GM11168 (cell line): ENCODE results near the gene CNPY4.

Experiments used
- in situ Hi-C: fragments of 300-500 bp; cut with MboI; formaldehyde crosslinking; loops from one replicate; pipeline ENCODE4 v1.12.0; 2022; ENCODE audit warnings: low sequenced_read_pairs; ENCODE audit not compliant: unreplicated experiment

Gene CNPY4

DNA sequence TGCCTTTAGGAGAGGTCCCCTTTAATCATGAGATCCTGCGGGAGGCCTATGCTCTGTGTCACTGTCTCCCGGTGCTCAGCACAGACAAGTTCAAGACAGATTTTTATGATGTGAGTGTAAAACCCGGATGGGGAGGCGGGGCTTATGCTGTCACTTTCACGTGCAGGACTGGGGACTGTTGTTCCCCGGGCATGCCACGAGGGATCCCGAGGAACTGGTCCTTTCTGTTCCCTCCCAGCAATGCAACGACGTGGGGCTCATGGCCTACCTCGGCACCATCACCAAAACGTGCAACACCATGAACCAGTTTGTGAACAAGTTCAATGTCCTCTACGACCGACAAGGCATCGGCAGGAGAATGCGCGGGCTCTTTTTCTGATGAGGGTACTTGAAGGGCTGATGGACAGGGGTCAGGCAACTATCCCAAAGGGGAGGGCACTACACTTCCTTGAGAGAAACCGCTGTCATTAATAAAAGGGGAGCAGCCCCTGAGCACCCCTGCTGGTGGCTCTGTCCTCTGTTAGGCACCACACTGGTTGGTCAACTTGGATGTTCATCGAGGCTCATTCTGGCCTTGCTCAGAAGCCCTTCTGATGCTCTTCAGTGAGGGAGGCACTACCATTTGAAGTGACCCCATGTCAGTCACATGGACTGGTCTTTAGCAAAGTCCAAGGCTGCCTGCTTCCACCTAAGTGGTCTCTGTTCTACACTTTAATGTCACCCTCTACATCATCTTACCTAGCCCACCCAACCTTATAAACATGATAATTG lies 27.8 kb upstream of the CNPY4 start:
- in situ Hi-C loops: no loop called here

DNA sequence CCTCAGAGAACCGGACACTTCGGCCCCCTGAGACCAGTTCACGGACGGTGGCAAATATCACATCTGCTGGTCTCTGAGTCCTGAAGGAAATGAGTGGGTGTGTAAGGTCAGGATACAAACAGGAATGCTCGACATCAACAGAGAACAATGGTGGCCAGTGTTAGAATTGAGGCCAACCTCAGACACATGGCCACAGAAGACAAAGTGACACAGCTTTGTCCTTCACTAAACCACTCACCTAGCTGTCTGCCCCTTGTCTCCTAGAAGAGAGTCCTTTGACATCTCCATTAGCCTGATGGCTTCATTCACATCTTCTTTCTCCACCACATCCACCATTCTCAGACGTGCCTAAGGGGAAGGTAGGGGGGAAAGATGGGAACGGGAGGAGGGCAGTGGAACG lies 26.4 kb upstream of the CNPY4 start:
- in situ Hi-C loops: no loop called here

DNA sequence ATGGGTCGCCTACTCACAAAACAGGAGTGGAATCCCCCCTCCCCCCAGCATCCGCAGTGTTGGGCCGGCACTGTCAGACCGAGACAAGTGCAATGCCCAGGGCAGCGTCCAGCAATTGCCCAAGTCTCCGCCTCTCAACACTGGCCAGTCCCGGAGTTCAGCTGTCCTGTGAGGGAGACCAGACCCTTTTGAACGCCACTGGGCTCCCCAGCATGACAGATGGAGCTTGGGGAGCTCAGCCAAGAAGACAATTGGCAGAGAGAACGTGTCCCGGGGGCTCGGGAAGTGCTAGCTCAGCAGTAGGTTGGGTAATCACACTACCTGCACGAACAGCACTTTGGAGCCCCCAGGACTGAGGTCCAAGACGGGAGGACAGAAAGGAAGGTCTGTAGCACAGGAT lies 25.9 kb upstream of the CNPY4 start:
- in situ Hi-C loops: no loop called here

DNA sequence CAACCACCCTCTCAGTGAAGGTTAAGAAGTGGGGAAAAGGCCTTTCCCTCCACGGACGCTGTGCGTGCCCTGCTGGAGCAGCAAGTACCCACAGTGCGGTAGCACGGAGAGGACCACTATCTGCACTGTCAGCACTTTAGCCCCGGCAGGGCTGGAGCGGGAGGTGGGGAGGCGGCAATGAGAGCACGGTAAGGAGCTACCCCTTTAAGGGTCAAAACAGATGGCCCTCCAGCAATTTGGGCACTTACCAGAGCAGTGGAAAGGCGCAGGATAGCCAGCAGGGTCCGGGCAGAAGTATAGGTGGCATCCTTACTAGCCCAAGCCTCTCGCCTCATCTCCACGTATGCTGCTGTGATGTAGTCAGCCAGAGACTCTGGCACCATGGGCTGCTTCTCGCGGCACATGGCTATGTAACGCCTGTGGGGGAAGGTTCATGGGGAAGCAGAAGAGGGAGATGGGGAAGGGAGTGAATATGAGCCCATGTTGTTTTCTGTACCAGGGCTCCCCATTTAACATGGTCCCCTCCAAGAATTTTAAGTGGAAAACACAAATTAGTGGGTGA lies 25.4 kb upstream of the CNPY4 start:
- in situ Hi-C loops: no loop called here

DNA sequence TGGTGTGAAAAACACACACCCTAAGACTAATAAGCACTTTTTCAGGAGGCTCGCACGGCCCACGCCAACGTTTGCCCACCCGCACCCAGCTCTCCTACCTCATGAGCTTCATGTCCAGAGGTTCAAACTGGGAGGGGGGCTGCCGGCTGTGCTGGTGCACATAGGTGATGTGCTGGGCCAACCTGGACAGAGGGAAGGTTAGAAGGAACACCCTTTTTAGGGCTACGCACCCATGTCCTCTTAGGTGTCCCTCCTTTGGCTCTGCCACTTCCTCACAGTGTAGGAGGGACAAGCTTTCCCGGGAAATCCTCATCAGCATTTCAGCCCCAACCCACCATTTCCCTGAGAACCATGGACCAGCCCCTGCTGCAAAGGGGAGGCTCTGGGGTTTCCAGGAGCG lies 24.1 kb upstream of the CNPY4 start:
- in situ Hi-C loops: no loop called here

DNA sequence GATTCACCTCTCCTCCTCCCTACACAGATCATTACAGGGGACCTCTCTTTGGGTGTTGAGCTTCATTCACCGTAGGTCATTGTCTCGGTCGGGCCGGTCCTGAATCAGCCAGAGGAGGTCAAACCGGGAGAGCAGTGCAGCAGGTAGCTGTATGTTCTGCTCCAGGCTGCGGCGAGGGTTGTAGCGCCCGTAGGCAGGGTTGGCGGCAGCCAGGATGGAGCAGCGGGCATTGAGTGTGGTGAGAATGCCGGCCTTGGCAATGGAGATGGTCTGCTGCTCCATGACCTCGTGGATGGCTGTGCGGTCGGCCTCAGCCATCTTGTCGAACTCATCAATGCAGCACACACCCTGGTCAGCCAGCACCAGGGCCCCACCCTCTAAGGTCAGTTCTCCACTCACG lies 23.7 kb upstream of the CNPY4 start:
- in situ Hi-C loops: no loop called here

DNA sequence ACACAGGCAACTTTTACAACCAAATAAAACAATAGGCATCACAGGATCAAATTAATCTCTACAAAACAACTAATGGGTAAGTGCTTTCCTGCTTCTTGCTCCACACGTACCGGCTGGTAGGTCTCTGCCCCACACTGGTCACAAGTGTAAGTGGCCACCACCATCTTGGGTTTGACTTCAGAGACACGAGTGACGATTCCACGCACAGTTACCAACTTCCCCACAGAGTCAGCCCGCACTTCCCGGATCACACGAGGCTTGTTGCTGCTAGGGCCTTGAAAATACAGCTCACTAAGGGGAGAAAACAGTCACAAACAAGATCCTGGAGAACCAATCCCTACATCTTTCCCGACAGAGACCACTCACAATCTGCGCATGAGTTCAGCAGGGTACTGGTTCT lies 20.5 kb upstream of the CNPY4 start:
- in situ Hi-C loops: no loop called here

DNA sequence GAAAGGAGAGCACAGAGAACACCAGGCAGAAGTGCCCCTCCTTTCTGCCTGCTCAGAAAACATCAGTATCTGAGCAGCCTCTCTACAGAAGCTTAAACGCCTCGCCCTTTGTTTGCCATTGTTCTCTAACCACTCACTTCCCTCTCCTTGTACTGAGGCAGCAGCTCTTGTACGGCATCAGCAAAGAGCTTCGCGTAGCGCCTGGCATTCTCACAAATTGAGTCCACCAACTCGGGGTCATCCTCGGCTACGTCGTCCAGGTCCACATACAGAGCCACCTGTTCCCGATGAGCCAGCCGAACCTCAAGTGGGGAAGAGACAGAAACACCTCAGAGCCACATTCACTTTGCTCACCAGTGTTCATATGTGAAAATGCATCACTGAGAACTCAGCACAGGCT lies 20.0 kb upstream of the CNPY4 start:
- in situ Hi-C loops: no loop called here

DNA sequence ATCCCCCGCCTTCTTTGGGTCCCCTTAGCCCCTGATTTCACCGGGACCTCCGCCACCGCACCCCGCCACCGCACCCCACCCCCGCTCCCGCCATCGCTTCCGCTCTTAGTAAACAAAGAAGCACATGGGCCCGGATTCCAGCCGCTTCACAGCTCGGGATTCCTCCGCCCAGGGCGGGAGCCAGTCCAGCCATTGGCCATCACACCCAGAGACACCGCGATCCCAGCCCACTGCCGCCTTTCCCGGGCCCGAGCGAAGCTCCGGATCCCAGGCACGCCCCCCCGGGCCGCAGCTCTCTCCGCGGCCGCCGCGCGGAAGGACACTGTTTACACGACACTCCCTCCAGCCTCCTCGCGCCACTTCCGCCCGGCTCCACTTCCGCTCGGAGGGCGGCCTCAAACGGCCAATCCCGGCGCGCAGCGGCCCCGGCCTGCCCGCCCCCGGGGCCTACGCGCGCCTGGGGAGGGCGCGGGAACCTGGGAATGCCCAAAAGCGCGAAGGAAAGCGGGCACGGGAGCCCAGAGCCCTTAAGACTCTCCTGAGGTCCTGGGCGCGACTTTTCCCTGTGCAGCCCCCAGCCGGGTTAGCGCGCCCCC lies 18.9 kb upstream of the CNPY4 start:
- in situ Hi-C loops: no loop called here

DNA sequence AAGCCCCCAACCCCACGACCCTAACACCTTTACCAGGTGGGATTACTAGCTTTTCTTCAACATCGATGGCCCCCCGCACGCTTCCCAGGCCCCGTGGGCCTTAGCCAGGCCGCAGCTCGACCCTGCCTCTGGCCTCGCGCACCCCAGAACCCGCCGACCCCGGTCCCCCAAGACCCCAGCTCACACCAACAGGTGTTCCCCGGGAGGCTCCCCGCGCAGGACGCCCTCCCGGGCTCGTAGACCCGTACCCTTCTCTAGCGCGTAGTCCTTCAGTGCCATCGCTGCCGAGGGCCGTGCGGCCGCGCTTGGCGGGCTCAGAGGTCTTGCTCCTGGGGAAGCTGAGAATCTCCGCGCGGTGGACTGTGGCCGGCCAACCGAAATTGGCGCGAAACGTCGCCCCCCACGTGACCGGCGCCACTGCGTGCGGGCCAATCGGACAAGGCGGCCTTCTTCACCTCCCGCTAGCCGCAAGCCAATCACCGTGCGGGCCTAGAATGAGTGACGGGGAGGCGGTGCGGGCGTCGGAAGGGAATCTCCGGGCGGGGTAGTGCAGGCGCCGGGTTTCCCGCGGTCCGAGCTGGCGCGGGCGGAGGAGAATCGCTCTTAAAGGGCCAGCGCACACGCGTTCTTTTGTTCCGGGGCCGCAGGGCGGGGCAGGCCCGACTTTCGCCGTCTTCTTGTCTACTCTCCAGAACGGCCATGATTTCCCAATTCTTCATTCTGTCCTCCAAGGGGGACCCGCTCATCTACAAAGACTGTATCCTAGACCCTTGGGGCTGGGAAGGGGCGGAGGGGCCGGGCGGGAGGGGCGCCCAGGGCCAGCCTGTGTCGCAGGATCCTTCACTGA lies 18.2 kb upstream of the CNPY4 start, which contains the start of the genes AP4M1 and MCM7:
Gene AP4M1, plus strand, starts transcription at position 628 of the 847 bp plus-strand sequence. Its CDS starts 72 bp downstream, at position 700.
Gene MCM7, minus strand, starts transcription at position 382 of the 847 bp plus-strand sequence. Its CDS starts 103 bp downstream, at position 279.
- in situ Hi-C loops: no loop called here

DNA sequence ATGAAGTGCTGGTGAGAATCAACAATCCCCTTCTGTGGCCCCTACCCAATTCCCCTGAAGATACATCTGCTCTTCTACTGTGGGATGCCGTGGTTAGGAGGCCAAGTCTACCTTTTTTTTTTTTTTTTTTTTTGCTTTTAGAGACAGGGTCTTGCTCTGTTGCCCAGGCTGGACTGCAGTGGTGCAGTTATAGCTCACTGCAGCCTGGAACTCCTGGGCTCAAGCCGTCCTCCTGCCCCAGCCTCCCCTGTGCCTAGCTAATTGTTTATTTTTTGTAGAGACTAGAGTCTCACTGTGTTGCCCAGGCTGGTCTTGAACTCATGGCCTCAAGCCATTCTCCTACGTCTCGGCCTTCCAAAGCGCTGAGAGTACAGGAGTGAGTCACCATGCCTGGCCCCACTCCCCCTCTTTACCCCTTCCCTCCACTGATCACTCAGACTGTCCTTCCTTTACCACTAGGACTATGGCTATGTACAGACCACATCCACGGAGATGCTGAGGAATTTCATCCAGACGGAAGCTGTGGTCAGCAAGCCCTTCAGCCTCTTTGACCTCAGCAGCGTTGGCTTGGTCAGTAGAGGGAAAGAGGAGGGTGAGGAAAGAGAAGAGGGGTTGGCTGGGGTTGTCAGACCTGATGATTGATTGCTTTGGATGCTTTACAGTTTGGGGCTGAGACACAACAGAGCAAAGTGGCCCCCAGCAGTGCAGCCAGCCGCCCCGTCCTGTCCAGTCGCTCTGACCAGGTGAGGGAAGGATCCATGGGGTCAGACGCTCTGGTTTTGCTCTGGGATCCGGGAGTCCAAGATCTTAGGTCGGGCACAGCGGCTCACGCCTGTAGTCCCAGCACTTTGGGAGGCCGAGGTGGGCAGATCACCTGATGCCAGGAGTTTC lies 16.2 kb upstream of the CNPY4 start:
- in situ Hi-C loops: no loop called here

DNA sequence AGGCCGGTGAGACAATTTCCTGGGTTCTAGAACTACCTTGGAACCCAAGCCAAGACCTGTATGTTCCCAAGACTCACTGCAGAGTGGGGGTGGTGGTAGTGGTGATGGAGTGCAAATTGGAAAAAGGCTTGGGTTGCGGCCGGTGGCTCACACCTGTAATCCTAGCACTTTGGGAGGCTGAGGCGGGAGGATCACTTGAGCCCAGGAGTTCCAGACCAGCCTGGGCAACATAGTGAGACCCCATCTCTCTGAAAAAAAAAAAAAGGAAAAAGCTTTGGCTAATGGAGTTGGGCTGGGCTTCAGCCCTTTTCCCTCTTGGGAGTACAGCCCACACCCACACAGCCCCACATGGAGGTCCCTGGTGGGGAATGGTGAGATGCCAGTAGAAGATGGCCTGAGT lies 13.9 kb upstream of the CNPY4 start:
- in situ Hi-C loops: no loop called here

DNA sequence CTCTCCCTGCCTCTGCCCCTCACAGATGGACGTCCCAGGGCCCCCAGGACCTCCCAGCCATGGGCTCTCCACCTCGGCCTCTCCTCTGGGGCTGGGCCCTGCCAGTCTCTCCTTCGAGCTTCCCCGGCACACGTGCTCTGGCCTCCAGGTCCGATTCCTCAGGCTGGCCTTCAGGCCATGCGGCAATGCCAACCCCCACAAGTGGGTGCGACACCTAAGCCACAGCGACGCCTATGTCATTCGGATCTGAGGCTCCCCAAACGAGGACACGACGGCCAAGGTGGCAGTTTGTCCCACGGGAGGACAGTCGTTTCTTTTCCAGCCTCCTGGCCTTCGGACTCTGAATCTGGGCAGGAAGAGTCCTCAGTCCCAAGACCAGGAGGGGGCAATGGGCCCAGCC lies 12.8 kb upstream of the CNPY4 start:
- in situ Hi-C loops: no loop called here

DNA sequence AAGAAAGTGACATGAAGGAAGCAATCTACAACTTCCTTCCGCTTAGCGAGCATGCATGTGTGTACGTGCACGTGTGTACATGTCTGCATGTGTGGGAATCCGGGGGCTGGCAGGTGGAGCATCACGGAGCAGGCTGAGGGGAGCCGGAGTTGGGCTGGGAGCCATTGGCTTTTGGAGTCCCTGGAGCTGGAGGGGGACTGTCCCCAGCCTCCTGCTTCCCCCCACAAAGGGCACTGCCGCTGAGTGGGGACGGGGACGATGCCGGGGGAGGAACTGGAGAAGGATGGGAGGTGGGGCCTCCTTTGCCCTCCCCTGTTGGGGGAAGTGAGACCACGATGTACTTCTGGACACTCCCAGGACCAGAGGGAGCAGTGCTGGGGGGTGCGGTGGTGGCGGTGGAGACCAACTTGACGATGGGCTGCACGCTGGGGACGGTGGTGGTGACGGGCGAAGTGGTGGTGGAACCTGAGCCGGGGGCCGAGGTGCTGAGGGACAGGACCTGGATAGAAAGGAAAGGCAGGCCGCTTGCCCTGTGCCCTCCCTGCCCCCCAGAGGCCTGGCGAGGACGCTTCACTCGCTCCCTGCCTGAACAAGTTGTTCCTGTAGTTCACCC lies 12.2 kb upstream of the CNPY4 start:
- in situ Hi-C loops: no loop called here

DNA sequence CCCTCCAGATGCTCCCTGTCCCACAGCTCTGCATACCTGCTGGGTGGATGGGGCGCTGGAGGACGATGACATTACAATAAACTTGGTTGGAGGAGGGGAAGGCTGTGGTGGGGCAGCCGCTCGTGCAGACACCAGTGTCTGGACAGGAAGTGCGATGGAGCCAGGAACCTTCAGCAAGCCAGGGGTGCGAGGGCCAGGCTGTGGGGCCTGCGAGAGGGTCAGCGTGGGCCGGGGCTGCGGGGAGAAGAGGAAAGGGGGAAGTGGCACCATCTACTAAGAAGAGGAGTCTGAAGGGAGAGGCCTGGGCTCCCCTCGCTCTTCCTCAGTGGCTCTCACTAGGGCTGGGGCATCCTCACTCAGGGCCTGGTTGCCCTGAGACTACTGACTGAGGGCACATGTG lies 11.5 kb upstream of the CNPY4 start:
- in situ Hi-C loops: no loop called here

DNA sequence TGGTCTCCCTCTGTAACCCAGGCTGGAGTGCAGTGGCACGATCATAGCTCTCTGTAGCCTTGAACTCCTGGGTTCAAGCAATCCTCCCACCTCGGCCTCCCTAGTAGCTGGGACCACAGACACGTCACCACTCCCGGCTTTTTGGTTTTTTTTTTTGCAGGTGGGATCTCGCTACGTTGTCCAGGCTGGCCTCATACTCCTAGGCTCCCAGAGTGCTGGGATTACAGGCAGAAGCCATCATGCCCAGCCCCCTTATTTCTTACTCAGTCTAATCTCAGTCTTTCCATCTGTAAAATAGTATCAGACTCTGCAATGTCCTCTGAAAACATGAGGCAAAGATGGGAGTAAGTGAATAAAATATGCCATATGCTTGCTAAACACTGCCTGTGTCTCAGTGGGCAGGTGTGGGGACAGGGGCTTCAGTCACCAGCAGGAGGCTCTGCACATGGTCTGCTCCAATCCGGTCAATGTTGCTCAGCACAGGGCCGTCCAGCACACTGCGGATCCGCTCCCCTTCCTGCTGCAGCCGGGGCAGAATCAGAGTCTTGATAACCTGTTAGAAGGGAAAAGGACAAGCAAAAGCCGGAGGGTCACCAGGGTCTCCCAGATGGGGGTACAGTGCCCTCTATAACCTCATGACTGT lies 9.8 kb upstream of the CNPY4 start:
- in situ Hi-C loops: no loop called here

DNA sequence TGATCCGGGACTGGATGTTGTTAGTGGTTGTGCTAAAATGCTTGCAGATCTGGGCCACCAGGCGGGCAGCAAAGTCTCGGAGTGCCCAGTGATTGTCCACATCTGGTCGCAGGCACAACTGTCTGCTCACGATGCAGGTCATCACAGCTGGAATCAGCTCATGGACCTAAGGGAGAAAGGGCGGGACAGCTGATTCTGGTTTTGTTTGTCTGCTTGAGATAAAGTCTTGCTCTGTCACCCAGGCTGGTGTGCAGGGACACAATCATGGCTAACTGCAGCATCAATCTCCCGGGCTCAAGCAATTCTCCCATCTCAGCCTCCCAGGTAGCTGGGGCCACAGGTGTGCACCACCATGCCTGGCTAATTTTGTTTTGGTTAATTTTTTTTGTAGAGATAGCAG lies 8.3 kb upstream of the CNPY4 start:
- in situ Hi-C loops: no loop called here

DNA sequence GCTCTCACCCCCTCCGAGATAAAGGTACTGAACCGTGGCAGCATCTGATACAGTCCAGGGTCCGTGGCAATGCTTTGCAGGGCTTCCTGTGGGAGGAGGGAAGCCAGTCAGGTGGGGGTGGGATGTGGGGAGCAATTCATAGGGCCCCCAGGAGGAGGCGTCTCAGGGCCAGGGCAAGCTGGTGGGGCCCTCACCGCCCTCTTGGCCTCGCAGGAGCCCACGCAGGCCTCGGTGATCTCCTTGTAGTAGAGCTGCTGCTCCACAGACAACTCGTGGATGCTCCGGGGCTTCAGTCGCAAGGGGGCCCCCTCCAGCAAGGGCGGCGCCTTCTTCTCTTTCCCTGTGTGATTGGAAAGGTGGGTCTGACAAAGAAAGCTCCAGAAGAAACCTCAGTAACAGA lies 7.5 kb upstream of the CNPY4 start:
- in situ Hi-C loops: no loop called here

DNA sequence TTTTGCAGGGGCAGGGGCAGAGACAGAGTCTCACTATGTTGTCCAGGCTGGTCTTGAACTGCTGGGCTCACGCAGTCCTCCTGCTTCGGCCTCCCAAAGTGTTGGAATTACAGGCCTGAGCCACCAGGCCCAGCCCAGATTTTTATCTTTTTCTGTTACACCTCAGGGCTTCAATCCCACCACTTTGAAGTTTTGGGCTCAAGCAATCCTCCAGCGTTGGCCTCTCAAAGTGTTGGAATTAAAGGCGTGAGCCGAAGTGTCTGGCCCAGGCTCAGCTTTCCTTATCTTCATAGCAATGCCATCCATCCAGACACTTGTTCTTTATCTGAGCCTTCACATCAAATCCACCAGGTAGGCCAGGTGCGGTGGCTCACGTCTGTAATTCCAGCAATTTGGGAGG lies 4.4 kb upstream of the CNPY4 start:
- in situ Hi-C loops: no loop called here
